GM18498 (cell line): ENCODE data around the gene HES6.

Experiments used
- ATAC-seq: cut with Tn5 transposase; IDR thresholded peaks from one replicate; pipeline ENCODE4 v1.9.1; 2021; ENCODE audit warnings: mild to moderate bottlenecking, moderate library complexity; ENCODE audit not compliant: unreplicated experiment

The HES6 gene

DNA sequence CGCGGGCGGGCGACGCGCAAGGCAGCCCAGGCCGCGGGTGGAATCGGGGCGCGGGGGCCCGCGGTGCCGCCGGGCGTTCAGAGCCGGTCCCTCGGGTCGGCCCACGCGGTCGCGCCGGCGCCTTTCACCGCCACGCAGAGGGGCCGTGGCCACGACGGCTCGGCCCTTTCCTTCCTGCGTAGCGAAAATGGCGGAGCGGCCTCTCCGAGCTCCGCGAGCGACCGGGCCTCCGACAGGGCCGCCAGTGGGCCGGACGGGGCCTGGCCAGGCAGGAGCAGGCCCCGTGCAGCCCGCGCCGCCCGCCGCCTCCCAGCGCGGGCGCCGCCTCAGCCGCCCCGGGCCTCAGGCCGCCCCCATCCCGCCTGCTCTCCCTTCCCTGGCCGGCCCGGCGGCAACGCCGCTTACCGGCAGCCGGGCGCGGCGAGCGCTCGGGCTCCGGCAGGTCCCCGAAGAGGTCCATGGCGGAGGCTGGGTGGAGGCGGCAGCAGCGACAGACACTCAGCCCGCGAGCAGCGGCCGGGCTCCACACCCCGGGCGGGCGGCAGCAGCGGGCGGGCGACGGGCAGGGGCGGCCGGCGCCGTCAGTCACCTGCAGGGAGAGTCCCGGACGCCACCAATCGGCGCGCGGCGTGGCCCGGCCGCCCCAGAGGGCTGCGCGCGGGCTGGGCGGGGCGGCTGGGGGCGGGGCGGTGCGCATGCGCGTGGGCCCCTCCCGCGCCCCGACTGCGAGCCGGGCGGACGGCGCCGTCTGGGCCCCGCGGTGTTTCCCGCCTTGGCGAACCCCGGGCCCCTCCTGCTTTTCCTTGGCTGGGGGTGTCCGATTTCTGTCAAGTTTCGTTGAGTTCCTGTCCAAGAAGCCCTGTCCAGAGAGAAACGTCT, 36.5 kb downstream of the HES6 start, which contains the start of gene ILKAP:
Gene ILKAP, minus strand, starts transcription at position 602 of the 879 bp plus-strand sequence. Its CDS starts 142 bp downstream, at position 460.
- peak; percentile 97 for ATAC-seq

DNA sequence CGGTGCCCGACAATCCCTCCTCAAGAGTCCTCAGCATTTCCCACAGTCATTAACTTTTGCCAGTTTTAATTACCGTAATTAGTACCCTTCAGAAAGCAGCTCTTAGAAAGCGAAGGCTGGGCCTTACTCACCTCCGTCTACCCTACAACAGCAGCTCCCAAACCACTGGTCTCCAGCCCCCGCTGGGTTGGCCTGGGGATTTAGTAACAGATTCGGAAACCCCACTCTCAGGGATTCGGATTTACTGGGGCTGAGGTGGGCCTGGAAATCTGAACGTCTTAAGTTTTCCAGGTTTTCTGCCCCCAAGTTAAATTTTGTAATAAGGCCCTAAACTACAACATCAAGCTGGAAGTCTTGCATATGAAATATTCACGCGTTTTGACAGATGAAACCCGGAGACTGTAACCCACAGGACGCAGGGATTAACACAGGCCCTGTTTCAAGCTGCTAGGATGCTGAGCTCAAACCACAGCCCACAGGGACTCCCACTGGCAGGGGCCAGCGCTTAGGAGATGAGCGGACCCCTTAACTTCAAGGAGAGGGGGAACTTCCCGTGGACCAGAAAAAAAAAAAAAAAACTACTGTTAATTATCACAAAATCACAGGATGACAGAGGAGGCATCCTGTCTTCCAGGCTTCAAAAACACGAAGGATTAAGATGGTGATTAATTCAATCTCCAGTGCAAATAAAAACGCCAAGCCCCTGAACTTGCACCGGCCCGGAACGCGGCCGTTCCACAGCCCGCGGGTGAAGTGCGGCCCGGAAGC, 37.3 kb downstream of the HES6 start:
- ATAC-seq = no peak

DNA sequence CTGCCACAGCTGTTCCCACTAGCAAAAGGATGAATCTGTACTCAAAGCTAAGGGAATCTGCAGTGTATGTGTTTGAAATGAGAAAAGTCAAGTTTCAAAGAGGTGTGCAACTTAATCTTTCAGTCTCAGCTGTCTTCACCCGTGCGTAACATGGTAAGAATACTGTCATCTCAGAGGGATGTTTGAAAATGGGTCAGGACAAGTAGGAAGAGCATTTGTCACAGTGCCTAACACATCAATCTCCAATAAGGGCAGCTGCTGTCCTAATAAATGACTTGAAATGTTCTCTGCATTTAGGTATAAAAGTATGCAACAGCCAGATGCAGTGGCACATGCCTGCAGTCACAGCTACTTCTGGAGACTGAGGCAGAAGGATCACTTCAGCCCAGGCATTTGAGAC, 49.4 kb downstream of the HES6 start:
- no peak for ATAC-seq
